Stimulated activated CD8-positive, alpha-beta memory T cell treated with anti-CD3 and anti-CD28 coated beads, Interleukin-4, amount 100 ng/mL, for 1 hour (primary cell): ENCODE data around the gene PCDHA11.
"Not testable (repeated sequence)": the region's sequence is repeated elsewhere in the genome, so short reads cannot be mapped to it uniquely, and the experiment has no call there.

Experiments
- DNase-seq, 2 donors: peaks; one replicate each; pipeline ENCODE4 v3.0.0-alpha.2; 2020; ENCODE audit warnings: low read depth in 2 of 2, low spot score in 1 of 2

Gene PCDHA11

DNA sequence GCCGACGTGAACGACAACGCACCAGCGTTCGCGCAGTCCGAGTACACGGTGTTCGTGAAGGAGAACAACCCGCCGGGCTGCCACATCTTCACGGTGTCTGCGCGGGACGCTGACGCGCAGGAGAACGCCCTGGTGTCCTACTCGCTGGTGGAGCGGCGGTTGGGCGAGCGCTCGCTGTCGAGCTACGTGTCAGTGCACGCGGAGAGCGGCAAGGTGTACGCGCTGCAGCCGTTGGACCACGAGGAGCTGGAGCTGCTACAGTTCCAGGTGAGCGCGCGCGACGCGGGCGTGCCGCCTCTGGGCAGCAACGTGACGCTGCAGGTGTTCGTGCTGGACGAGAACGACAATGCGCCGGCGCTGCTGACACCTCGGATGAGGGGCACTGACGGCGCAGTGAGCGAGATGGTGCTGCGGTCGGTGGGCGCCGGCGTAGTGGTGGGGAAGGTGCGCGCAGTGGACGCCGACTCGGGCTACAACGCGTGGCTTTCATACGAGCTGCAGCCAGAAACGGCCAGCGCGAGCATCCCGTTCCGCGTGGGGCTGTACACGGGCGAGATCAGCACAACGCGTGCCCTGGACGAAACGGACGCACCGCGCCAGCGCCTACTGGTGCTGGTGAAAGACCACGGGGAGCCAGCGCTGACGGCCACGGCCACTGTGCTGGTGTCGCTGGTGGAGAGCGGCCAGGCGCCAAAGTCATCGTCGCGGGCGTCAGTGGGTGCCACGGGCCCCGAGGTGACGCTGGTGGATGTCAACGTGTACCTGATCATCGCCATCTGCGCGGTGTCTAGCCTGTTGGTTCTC lies 18.7 kb upstream of the PCDHA11 start:
- not testable (repeated sequence) for DNase-seq

DNA sequence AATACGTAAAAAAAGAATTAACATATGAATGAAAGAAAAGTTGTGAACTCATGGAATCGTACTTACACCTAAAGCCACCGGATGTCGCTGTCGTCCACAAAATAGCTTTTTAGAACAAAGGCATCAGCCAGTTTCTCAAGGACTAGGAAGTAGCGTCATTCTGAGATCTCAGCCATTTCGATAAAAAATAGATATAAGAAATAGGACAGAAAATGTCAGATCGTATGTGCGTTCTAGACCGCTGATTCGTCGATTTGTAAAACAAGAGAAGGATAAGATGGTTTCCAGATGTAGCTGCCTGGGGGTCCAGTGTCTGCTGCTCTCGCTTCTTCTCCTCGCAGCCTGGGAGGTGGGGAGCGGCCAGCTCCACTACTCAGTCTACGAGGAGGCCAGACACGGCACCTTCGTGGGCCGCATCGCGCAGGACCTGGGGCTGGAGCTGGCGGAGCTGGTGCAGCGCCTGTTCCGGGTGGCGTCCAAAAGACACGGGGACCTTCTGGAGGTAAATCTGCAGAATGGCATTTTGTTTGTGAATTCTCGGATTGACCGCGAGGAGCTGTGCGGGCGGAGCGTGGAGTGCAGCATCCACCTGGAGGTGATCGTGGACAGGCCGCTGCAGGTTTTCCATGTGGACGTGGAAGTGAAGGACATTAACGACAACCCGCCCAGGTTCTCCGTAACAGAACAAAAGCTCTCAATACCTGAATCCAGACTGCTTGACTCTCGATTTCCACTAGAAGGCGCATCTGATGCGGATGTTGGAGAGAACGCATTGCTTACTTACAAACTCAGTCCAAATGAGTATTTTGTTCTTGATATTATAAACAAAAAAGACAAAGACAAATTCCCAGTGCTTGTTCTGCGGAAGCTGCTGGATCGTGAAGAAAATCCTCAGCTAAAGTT lies 12.7 kb upstream of the PCDHA11 start, which contains the start of gene PCDHA10:
Gene PCDHA10 (plus strand): TSS at position 126 of the 903 bp plus-strand sequence. CDS start 152 bp downstream, at position 278.
- DNase-seq: no peak

DNA sequence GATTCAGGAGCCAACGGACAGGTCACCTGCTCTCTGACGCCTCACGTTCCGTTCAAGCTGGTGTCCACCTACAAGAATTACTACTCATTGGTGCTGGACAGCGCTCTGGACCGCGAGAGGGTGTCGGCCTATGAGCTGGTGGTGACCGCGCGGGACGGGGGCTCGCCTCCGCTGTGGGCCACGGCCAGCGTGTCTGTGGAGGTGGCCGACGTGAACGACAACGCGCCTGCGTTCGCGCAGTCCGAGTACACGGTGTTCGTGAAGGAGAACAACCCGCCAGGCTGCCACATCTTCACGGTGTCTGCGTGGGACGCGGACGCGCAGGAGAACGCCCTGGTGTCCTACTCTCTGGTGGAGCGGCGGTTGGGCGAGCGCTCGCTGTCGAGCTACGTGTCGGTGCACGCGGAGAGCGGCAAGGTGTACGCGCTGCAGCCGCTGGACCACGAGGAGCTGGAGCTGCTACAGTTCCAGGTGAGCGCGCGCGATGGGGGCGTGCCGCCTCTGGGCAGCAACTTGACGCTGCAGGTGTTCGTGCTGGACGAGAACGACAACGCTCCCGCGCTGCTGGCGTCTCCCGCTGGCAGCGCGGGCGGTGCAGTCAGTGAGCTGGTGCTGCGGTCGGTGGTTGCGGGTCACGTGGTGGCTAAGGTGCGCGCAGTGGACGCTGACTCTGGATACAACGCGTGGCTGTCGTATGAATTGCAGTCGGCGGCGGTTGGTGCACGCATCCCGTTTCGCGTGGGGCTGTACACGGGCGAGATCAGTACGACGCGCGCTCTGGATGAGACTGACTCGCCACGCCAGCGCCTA lies 11.4 kb upstream of the PCDHA11 start:
- DNase-seq: no peak

DNA sequence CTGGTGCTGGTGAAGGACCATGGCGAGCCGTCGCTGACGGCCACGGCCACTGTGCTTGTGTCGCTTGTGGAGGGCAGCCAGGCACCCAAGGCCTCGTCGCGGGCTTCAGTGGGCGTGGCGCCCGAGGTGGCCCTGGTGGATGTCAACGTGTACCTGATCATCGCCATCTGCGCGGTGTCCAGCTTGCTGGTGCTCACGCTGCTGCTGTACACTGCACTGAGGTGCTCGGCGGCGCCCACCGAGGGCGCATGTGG lies 10.8 kb upstream of the PCDHA11 start:
- DNase-seq: no peak

DNA sequence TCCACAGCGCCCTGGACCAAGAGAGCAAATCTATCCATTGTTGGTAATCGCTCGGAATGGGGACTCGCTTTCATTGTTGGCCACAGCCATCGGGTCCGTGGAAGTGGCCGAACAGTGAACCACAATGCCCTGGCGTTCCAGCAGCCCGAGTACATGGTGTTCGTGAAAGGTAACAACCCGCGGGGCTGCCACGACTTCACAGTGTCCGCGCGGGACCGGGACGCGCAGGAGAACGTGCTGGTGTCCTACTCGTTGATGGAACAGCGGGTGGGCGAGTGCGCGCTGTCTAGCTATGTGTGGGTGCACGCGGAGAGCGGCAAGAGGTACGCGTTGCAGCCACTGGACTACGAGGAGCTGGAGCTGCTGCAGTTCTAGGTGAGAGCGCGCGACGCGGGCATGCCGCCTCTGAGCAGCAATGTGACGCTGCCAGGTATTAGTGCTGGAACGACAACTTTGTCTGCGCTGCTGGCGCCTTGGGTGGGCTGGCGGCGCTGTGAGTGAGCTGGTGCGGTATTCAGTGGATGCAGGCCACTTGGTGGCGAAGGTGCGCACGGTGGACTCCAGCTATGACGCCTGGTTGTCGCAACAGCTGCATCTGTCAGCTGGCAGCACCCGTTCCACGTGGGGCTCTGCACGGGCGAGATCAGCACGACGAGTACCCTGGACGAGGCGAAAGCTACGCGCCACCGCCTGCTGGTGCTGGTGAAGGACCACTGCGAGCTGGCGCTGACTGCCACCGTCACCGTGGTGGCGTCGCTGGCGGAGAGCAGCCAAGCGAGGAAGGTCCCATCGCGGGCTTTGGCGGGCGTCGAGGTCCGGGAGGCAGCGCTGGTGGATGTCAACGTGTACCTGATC lies 6.1 kb upstream of the PCDHA11 start:
- DNase-seq: no peak

DNA sequence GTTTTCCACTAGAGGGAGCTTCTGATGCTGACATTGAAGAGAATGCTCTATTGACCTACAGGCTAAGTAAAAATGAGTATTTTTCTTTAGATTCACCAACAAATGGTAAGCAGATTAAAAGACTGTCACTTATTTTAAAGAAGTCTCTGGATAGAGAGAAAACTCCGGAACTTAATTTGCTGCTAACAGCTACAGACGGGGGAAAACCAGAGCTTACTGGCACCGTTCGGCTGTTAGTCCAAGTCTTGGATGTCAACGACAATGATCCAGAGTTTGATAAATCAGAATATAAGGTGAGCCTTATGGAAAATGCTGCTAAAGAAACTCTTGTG lies 764 bp downstream of the PCDHA11 start:
- no peak for DNase-seq

DNA sequence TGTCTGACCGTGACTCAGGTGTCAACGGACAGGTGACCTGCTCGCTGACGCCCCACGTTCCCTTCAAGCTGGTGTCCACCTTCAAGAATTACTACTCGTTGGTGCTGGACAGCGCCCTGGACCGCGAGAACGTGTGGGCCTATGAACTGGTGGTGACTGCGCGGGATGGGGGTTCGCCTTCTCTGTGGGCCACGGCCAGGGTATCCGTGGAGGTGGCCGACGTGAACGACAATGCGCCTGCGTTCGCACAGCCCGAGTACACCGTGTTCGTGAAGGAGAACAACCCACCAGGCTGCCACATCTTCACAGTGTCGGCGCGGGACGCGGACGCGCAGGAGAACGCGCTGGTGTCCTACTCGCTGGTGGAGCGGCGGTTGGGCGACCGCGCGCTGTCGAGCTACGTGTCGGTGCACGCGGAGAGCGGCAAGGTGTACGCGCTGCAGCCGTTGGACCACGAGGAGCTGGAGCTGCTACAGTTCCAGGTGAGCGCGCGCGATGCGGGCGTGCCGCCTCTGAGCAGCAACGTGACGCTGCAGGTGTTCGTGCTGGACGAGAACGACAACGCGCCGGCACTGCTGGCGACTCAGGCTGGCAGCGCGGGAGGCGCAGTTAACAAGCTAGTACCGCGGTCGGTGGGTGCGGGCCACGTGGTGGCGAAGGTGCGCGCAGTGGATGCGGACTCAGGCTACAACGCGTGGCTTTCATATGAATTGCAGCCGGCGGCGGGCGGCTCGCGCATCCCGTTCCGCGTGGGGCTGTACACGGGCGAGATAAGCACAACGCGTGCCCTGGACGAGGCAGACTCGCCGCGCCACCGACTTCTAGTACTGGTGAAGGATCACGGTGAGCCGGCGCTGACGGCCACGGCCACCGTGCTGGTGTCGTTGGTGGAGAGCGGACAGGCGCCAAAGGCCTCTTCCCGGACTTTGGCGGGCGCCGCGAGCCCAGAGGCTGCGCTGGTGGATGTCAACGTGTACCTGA lies 1.8 kb downstream of the PCDHA11 start:
- DNase-seq: no peak

DNA sequence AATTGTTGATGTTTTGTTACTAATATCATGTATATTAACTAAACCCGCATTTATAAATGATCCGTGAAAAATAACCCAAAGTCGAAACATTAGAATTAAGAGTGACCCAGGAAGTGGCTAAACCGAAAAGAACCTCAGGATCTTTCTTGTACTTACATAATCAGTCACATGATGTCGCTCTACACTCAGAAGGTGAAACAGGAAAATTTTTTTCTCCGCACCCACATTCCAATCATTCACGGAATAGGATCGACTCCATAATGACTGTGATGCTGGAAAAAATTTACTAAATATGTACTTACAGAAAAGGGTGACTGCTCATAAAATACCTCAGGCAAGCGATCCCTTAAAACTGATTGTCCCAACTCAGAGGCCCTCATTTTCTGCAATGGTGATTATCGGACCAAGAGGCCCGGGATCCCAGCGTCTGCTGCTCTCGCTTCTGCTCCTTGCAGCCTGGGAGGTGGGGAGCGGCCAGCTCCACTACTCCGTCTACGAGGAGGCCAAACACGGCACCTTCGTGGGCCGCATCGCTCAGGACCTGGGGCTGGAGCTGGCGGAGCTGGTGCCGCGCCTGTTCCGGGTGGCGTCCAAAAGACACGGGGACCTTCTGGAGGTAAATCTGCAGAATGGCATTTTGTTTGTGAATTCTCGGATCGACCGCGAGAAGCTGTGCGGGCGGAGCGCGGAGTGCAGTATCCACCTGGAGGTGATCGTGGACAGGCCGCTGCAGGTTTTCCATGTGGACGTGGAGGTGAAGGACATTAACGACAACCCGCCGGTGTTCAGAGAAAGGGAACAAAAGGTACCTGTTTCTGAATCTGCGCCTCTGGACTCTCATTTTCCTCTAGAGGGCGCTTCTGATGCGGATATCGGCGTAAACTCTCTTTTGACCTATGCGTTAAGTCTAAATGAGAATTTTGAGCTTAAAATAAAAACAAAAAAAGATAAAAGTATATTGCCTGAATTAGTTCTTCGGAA lies 6.6 kb downstream of the PCDHA11 start, which contains the start of gene PCDHA12:
Gene PCDHA12 (plus strand): TSS at position 224 of the 981 bp plus-strand sequence. CDS start 165 bp downstream, at position 389.
- no peak for DNase-seq

DNA sequence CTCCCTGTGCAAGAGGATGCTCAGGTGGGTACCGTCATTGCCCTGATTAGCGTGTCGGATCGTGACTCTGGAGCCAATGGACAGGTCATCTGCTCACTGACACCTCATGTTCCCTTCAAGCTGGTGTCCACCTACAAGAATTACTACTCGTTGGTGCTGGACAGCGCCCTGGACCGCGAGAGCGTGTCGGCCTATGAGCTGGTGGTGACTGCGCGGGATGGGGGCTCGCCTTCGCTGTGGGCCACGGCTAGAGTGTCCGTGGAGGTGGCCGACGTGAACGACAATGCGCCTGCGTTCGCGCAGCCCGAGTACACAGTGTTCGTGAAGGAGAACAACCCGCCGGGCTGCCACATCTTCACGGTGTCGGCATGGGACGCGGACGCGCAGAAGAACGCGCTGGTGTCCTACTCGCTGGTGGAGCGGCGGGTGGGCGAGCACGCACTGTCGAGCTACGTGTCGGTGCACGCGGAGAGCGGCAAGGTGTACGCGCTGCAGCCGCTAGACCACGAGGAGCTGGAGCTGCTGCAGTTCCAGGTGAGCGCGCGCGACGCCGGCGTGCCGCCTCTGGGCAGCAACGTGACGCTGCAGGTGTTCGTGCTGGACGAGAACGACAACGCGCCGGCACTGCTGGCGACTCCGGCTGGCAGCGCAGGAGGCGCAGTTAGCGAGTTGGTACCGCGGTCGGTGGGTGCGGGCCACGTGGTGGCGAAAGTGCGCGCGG lies 7.9 kb downstream of the PCDHA11 start:
- not testable (repeated sequence) for DNase-seq

DNA sequence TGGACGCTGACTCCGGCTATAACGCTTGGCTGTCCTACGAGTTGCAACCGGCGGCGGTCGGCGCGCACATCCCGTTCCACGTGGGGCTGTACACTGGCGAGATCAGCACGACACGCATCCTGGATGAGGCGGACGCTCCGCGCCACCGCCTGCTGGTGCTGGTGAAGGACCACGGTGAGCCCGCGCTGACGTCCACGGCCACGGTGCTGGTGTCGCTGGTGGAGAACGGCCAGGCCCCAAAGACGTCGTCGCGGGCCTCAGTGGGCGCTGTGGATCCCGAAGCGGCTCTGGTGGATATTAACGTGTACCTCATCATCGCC lies 8.5 kb downstream of the PCDHA11 start:
- no peak for DNase-seq

DNA sequence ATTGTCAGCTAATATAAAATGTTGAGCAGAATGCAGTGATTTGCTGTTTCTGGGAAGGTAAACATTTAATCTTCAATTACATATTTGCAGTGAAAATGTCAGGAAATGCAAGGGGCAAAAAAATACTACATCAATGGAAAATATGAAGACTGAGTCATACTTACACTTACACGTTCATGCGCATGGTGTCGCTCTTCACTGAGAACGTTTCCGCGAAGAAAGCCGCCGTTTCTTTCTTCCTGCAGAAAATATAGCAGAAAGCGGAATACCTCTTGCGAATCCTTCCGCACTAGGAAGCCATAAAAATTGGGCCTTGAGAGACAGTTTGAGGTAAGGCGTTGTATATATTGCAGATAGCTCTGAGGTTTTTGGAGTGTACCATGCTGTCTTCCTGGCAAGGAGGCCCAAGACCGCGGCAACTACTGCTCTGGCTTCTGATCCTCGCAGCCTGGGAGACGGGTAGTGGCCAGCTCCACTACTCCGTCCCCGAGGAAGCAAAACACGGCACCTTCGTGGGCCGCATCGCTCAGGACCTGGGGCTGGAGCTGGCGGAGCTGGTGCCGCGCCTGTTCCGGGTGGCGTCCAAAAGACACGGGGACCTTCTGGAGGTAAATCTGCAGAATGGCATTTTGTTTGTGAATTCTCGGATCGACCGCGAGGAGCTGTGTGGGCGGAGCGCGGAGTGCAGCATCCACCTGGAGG lies 13.3 kb downstream of the PCDHA11 start, which contains the start of gene PCDHA13:
Gene PCDHA13 (plus strand): TSS at position 236 of the 702 bp plus-strand sequence. CDS start 145 bp downstream, at position 381.
- DNase-seq: no peak

DNA sequence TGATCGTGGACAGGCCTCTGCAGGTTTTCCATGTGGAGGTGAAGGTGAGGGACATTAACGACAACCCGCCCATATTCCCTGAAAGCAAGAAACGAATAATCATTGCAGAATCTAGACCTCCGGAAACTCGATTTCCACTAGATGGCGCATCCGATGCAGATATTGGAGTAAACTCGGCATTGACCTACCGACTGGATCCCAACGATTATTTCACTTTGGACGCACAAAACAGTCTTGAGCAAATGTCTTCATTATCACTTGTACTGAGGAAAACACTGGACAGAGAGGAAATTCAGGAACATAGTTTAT lies 13.8 kb downstream of the PCDHA11 start:
- no peak for DNase-seq

DNA sequence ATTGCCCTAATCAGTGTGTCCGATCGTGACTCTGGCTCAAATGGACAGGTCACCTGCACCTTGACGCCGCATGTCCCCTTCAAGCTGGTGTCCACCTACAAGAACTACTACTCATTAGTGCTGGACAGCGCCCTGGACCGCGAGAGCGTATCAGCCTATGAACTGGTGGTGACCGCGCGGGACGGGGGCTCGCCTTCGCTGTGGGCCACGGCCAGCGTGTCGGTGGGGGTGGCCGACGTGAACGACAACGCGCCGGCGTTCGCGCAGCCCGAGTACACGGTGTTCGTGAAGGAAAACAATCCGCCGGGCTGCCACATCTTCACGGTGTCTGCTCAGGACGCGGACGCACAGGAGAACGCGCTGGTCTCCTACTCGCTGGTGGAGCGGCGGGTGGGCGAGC lies 14.6 kb downstream of the PCDHA11 start:
- DNase-seq: no peak

DNA sequence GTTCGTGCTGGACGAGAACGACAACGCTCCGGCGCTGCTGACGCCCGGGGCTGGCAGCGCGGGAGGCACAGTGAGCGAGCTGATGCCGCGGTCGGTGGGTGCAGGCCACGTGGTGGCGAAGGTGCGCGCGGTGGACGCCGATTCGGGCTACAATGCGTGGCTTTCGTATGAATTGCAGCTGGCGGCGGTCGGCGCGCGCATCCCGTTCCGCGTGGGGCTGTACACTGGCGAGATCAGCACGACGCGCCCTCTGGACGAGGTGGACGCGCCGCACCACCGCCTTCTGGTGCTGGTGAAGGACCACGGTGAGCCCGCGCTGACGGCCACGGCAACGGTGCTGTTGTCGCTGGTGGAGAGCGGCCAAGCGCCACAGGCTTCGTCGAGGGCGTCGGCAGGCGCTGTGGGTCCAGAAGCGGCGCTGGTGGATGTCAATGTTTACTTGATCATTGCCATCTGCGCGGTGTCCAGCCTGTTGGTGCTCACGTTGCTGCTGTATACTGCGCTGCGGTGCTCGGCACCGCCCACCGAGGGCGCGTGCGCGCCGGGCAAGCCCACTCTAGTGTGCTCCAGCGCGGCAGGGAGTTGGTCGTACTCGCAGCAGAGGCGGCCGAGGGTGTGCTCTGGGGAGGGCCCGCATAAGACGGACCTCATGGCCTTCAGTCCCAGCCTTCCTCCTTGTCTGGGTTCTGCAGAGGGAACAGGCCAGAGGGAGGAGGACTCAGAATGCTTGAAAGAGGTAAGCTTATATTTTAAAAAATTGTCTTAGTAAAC lies 15.4 kb downstream of the PCDHA11 start:
- no peak for DNase-seq

DNA sequence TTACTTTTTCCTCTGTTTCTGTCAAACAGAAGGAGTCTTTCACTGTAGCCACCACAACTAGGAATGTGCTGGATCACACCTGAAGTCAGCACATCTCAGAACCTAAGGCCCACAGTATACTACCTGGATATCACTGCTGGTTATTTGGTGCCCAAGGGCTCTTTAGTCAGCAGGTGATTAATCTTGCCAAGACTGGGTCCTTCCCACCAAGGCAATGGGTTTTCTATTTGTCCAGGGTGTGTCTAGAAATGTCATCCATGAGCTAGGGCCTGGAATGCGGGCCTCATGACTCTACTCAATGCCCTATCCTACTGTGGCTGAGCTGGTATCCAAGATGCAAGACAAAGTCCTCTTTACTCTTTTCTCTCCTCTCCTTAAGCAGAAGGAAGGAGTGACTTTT lies 47.6 kb downstream of the PCDHA11 start:
- no peak for DNase-seq
